IPS-18a (cell line): ENCODE measurements around the gene ENOX1.

Source experiments
- H3K27ac ChIP-seq: one replicate; pipeline ENCODE4 v1.5.1; 2013; ENCODE audit warnings: low read length
- H3K27me3 ChIP-seq: one replicate; pipeline ENCODE4 v1.6.1; 2013; ENCODE audit warnings: mild to moderate bottlenecking, low read length; ENCODE audit not compliant: control insufficient read depth, insufficient read depth
- H3K36me3 ChIP-seq: one replicate; pipeline ENCODE4 v1.6.1; 2013; ENCODE audit warnings: low read depth, low read length; ENCODE audit not compliant: control insufficient read depth
- H3K4me1 ChIP-seq: one replicate; pipeline ENCODE4 v1.6.1; 2013; ENCODE audit warnings: low read depth, low read length; ENCODE audit not compliant: control insufficient read depth
- H3K4me3 ChIP-seq: one replicate; pipeline ENCODE4 v1.5.1; 2013; ENCODE audit warnings: low read length
- H3K9ac ChIP-seq: one replicate; pipeline ENCODE4 v1.6.1; 2013; ENCODE audit warnings: mild to moderate bottlenecking, low read length, moderate library complexity
- H3K9me3 ChIP-seq: one replicate; pipeline ENCODE4 v1.6.1; 2013; ENCODE audit warnings: low read depth, low read length; ENCODE audit not compliant: control insufficient read depth

ENOX1 gene

GRCh38 chr13:43166644-43167457, 619.9 kb downstream of the ENOX1 start:
- Histone ChIP-seq H3K4me3 (no peak overlapping the region), H3K36me3 (no peaks in the 10 kb centered on the region), H3K9me3 (no peaks in the 10 kb centered on the region), H3K27ac (no peak overlapping the region), H3K9ac (no peak overlapping the region), H3K27me3 (no peaks in the 10 kb centered on the region), H3K4me1 (peaks cover 11% of the 10 kb centered on the region)
